Keratinocyte (primary cell): Measurements from ENCODE around the gene MAD1L1. TPM values are rescaled to one million over a fixed set of nuclear protein-coding genes. Genes with fewer than 3 reads are reported as not detected.

Source experiments
- DNase-seq: peaks from one replicate; pipeline ENCODE4 v3.0.0-alpha.2; 2011; ENCODE audit warnings: low read depth, missing footprints, low spot score
- FAIRE-seq: peaks from 2 replicates; lab custom pipeline; 2011; peaks lifted over from hg19 to GRCh38; lab: Jason Lieb, UNC
- H2AFZ ChIP-seq: 2 replicates; pipeline ENCODE4 v1.6.0; 2012; ENCODE audit warnings: low read length, control low read depth, inconsistent platforms; ENCODE audit not compliant: control insufficient read depth
- H3K27ac ChIP-seq: 2 replicates; pipeline ENCODE4 v1.5.1; 2011; ENCODE audit warnings: low read length; ENCODE audit not compliant: control insufficient read depth, insufficient read depth
- H3K27me3 ChIP-seq: 3 replicates; pipeline ENCODE4 v1.6.0; 2011; ENCODE audit warnings: low read length; ENCODE audit not compliant: control insufficient read depth, insufficient read depth; ENCODE audit errors: extremely low read depth
- H3K36me3 ChIP-seq, 2 experiments: 2 replicates in 1 of 2; 3 replicates in 1 of 2; pipeline ENCODE4 v1.5.1; 2011; ENCODE audit warnings: low read length in 2 of 2, mild to moderate bottlenecking in 1 of 2; ENCODE audit not compliant: control insufficient read depth in 2 of 2, insufficient read depth in 2 of 2; ENCODE audit errors: extremely low read depth in 1 of 2
- H3K4me1 ChIP-seq: 3 replicates; pipeline ENCODE4 v1.5.1; 2011; ENCODE audit warnings: low read length; ENCODE audit not compliant: control insufficient read depth, insufficient read depth; ENCODE audit errors: extremely low read depth
- H3K4me2 ChIP-seq: 3 replicates; pipeline ENCODE4 v1.6.0; 2011; ENCODE audit warnings: low read depth, low read length; ENCODE audit not compliant: control insufficient read depth, insufficient read depth; ENCODE audit errors: extremely low read depth
- H3K4me3 ChIP-seq, 3 experiments: fragments of 200-600 bp in 1 of 3; sonication (generic) in 1 of 3; 2 replicates in 2 of 3; 3 replicates in 1 of 3; pipeline ENCODE4 v1.5.1; 2011 to 2016; ENCODE audit warnings: low read length in 3 of 3, mild to moderate bottlenecking in 3 of 3, control low read depth in 2 of 3, inconsistent platforms in 1 of 3, low read depth in 1 of 3, mixed read lengths in 1 of 3, mixed run types in 1 of 3, moderate library complexity in 1 of 3; ENCODE audit not compliant: control insufficient read depth in 2 of 3, insufficient read depth in 2 of 3; ENCODE audit errors: extremely low read depth in 1 of 3
- H3K79me2 ChIP-seq: 2 replicates; pipeline ENCODE4 v1.6.0; 2012; ENCODE audit warnings: low read length; ENCODE audit not compliant: control insufficient read depth, insufficient read depth
- H3K9ac ChIP-seq: 3 replicates; pipeline ENCODE4 v1.6.0; 2011; ENCODE audit warnings: low read length; ENCODE audit not compliant: control insufficient read depth, insufficient read depth; ENCODE audit errors: extremely low read depth
- H3K9me1 ChIP-seq: 3 replicates; pipeline ENCODE4 v1.6.0; 2011; ENCODE audit warnings: low read length; ENCODE audit not compliant: control insufficient read depth, insufficient read depth; ENCODE audit errors: extremely low read depth
- H3K9me3 ChIP-seq: 2 replicates; pipeline ENCODE4 v1.5.1; 2012; ENCODE audit warnings: low read depth, low read length; ENCODE audit not compliant: control insufficient read depth
- H4K20me1 ChIP-seq: 3 replicates; pipeline ENCODE4 v1.6.0; 2011; ENCODE audit warnings: low read length; ENCODE audit not compliant: control insufficient read depth, insufficient read depth; ENCODE audit errors: extremely low read depth
- EZH2 ChIP-seq: IDR thresholded peaks from one replicate; pipeline ENCODE4 v1.6.1; 2012; ENCODE audit warnings: inconsistent platforms, mild to moderate bottlenecking, low read length, moderate library complexity
- dilution Hi-C: fragments of 300-500 bp; cut with MboI; formaldehyde crosslinking; loops from one replicate; pipeline ENCODE4 v1.7.0; 2020; ENCODE audit warnings: low sequenced_read_pairs; ENCODE audit not compliant: extremely low pct_ligation_motif_present
- polyA plus RNA-seq, 5 experiments: library from polyadenylated mRNA; depleted of rRNA in 3 of 5; stranded (reverse) in 3 of 5; stranded (forward) in 1 of 5; unstranded in 1 of 5; fragments of >200 nt; gene quantifications; 1 replicate in 1 of 5; 2 replicates in 3 of 5; 3 replicates in 1 of 5; pipeline versions ENCODE4 v1.2.1 to v1.2.3, GENCODE V29; 2011 to 2012; ENCODE audit warnings: missing spikeins in 2 of 5, low read depth in 1 of 5, low replicate concordance in 1 of 5
- TF ChIP-seq, protein P1 (sequence below), 3 experiments: IDR thresholded peaks in 1 of 3; conservative IDR thresholded peaks in 1 of 3; optimal IDR thresholded peaks in 1 of 3; 2 replicates in 2 of 3; 3 replicates in 1 of 3; pipeline versions ENCODE3 to v1.5.1; 2011; ENCODE audit warnings: low read length in 3 of 3, mild to moderate bottlenecking in 3 of 3, moderate library complexity in 2 of 3, control low read depth in 1 of 3, inconsistent platforms in 1 of 3; ENCODE audit not compliant: insufficient read depth in 2 of 3; ENCODE audit errors: extremely low read depth in 1 of 3

MAD1L1 gene
- polyA plus RNA-seq, 1 donor (not counting 4 experiments of a cell fraction or from before 2014, with no cell fraction given), result 18.0 TPM

DNA sequence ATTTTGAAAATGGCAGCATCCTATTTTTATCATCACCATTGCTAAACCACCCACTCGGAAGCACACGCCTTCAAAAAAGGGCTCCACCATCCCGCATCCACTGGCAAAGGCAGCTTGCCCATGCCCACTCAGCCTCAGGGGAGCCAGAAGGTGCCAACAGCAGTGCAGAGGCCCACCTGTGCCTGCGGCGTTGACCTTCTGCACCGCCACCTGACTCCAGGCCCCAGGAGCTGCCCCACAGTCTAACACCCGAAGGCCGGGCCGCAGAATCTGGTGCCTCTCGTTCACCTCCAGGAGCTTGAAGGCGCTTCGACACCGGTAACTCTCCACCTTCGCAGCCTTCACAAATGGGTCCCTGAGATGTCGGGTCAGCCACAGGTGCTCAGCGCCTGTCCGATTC lies 6.5 kb upstream of the MAD1L1 start:
- no peak for FAIRE-seq
- H4K20me1 ChIP-seq, result no peaks in the 10 kb centered on the region
- no peak for TF ChIP-seq EZH2
- TF ChIP-seq, protein P1, sequence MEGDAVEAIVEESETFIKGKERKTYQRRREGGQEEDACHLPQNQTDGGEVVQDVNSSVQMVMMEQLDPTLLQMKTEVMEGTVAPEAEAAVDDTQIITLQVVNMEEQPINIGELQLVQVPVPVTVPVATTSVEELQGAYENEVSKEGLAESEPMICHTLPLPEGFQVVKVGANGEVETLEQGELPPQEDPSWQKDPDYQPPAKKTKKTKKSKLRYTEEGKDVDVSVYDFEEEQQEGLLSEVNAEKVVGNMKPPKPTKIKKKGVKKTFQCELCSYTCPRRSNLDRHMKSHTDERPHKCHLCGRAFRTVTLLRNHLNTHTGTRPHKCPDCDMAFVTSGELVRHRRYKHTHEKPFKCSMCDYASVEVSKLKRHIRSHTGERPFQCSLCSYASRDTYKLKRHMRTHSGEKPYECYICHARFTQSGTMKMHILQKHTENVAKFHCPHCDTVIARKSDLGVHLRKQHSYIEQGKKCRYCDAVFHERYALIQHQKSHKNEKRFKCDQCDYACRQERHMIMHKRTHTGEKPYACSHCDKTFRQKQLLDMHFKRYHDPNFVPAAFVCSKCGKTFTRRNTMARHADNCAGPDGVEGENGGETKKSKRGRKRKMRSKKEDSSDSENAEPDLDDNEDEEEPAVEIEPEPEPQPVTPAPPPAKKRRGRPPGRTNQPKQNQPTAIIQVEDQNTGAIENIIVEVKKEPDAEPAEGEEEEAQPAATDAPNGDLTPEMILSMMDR (optimal IDR thresholded peaks at IDR 0.05 in 1 of 3, IDR thresholded peaks at IDR 0.05 in 1 of 3, conservative IDR thresholded peaks at IDR 0.05 in 1 of 3; ENCODE audit: extremely low read depth in 1 of 3, insufficient read depth in 2 of 3, low read length in 3 of 3), result no peak
- H3K9me3 ChIP-seq, result no peaks in the 10 kb centered on the region
- no peak overlapping the region for H3K4me2 ChIP-seq
- peaks cover 26 to 27% of the 10 kb centered on the region in 2 experiments for H3K36me3 ChIP-seq
- no peak for DNase-seq
- peaks cover 23% of the 10 kb centered on the region for H3K4me1 ChIP-seq
- H3K9me1 ChIP-seq, result peaks cover 2% of the 10 kb centered on the region
- no peaks in the 10 kb centered on the region for H3K27me3 ChIP-seq
- H3K9ac ChIP-seq, result no peak overlapping the region
- dilution Hi-C loops, result no loop called here
- no peak overlapping the region for H3K4me3 ChIP-seq
- H2AFZ ChIP-seq, result no peak overlapping the region
- H3K27ac ChIP-seq, result no peak overlapping the region
- H3K79me2 ChIP-seq, result peaks cover 38% of the 10 kb centered on the region

DNA sequence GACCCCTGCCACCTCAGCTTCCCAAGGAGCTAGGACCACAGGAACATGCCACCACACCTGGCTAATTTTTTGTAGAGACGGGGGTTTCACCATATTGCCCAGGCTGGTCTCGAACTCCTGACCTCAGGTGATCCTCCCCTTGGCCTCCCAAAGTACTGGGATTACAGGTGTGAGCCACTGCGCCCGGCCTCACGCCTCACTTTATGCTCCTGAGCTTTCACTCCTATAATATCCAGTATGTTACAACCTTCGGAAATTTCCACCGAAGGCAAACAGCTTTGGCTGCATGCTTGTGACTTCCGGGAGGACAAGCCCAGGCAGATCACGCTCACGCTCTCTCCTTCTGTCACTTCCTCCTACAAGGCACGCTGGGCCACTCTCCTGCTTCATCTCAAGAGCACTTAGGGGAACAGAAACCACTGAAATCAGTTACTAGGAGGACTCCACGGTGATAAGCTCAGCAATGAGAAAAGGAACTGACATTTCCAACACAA lies 4.4 kb upstream of the MAD1L1 start:
- no peak overlapping the region for H2AFZ ChIP-seq
- dilution Hi-C loops, result no loop called here

More for the DNA sequence above, 4.4 kb upstream of the MAD1L1 start:
- Histone ChIP-seq H3K9me1 (no peaks in the 10 kb centered on the region), H3K9me3 (no peaks in the 10 kb centered on the region), H3K27ac (peak overlapping the region; percentile 4), H3K79me2 (peaks cover 36% of the 10 kb centered on the region), H3K27me3 (no peaks in the 10 kb centered on the region), H3K9ac (no peak overlapping the region), H3K36me3 (peaks cover 26 to 27% of the 10 kb centered on the region in 2 experiments), H3K4me1 (peaks cover 16% of the 10 kb centered on the region), H4K20me1 (no peaks in the 10 kb centered on the region), H3K4me2 (no peak overlapping the region), H3K4me3 (no peak overlapping the region)
- DNase-seq, result peak; percentile 32
- FAIRE-seq, result peak; percentile 26
- TF ChIP-seq EZH2, result no peak
- TF ChIP-seq, protein P1 (optimal IDR thresholded peaks at IDR 0.05 in 1 of 3, IDR thresholded peaks at IDR 0.05 in 1 of 3, conservative IDR thresholded peaks at IDR 0.05 in 1 of 3; ENCODE audit: extremely low read depth in 1 of 3, insufficient read depth in 2 of 3, low read length in 3 of 3), result no peak
